ENCODE results near the gene IFT81. TPM values are rescaled to one million over a fixed set of nuclear protein-coding genes. Genes with fewer than 3 reads are reported as not detected.

Gene IFT81
- total and polyA plus RNA-seq, 2 of the 13 experiments (the other 11 are each of a cell fraction or from before 2014, with no cell fraction given) = 4.2 to 13.0 TPM

GRCh38 chr12:110100315-110100970, 23.7 kb upstream of the IFT81 start (continued):
- no peak for TF ChIP-seq ZNF503 (CRISPR knock-in tag; IDR thresholded peaks at IDR 0.05)
- TF ChIP-seq ZMYM4 (CRISPR knock-in tag; IDR thresholded peaks at IDR 0.05) = peak; percentile 24; the same call in 1 of the 2 replicates
- TF ChIP-seq ZNF574 (CRISPR knock-in tag; IDR thresholded peaks at IDR 0.05) = no peak
- TF ChIP-seq POGZ (CRISPR knock-in tag; IDR thresholded peaks at IDR 0.05) = no peak
- 0 out of 2 replicates have a peak, but pooled peaks have one; percentile 26 for TF ChIP-seq MIER3 (CRISPR knock-in tag; IDR thresholded peaks at IDR 0.05; ENCODE audit: borderline replicate concordance)
- peak; percentile 52; the same call in 1 of the 2 replicates for TF ChIP-seq ELF3 (CRISPR knock-in tag; IDR thresholded peaks at IDR 0.05)
- TF ChIP-seq KDM2A (CRISPR knock-in tag; IDR thresholded peaks at IDR 0.05; ENCODE audit: borderline replicate concordance, low read depth) = no peak
- TF ChIP-seq KMT2A (CRISPR knock-in tag; IDR thresholded peaks at IDR 0.05) = 0 out of 2 replicates have a peak, but pooled peaks have one; percentile 22
- TF ChIP-seq MXD4 (CRISPR knock-in tag; IDR thresholded peaks at IDR 0.05) = 0 out of 2 replicates have a peak, but pooled peaks have one; percentile 25
- TF ChIP-seq ZFYVE20 (CRISPR knock-in tag; IDR thresholded peaks at IDR 0.05; ENCODE audit: borderline replicate concordance, low read depth) = no peak
- TF ChIP-seq KDM5B (CRISPR knock-in tag; IDR thresholded peaks at IDR 0.05; ENCODE audit: borderline replicate concordance) = no peak
- TF ChIP-seq SMC3 (IDR thresholded peaks at IDR 0.05; ENCODE audit: low read length) = peak; percentile 95
- TF ChIP-seq NPAS2 (CRISPR knock-in tag; IDR thresholded peaks at IDR 0.05; ENCODE audit: borderline replicate concordance) = no peak
- TF ChIP-seq MXD3 (CRISPR knock-in tag; IDR thresholded peaks at IDR 0.05) = no peak
- no peak for TF ChIP-seq AHDC1 (CRISPR knock-in tag; IDR thresholded peaks at IDR 0.05; ENCODE audit: borderline replicate concordance)
- TF ChIP-seq MNT (IDR thresholded peaks at IDR 0.05) = no peak

Data from HepG2 (cell line).